ENCODE measurements around the gene JHY. TPM values are rescaled to one million over a fixed set of nuclear protein-coding genes. Genes with fewer than 3 reads are reported as not detected.

JHY gene
- polyA plus RNA-seq, 1 donor: 13.7 TPM

- DNase-seq: no peak
Measured at GRCh38 chr11:122938557-122938956, 56.0 kb downstream of the JHY start.

GRCh38 chr11:122951211-122951610 lies 68.7 kb downstream of the JHY start:
- no peak for DNase-seq

GRCh38 chr11:122954455-122954854 lies 71.9 kb downstream of the JHY start:
- no peak for DNase-seq

GRCh38 chr11:122963961-122964360 lies 81.4 kb downstream of the JHY start:
- DNase-seq: no peak

GRCh38 chr11:122976061-122976733 lies 93.6 kb downstream of the JHY start:
- DNase-seq: no peak

DNA sequence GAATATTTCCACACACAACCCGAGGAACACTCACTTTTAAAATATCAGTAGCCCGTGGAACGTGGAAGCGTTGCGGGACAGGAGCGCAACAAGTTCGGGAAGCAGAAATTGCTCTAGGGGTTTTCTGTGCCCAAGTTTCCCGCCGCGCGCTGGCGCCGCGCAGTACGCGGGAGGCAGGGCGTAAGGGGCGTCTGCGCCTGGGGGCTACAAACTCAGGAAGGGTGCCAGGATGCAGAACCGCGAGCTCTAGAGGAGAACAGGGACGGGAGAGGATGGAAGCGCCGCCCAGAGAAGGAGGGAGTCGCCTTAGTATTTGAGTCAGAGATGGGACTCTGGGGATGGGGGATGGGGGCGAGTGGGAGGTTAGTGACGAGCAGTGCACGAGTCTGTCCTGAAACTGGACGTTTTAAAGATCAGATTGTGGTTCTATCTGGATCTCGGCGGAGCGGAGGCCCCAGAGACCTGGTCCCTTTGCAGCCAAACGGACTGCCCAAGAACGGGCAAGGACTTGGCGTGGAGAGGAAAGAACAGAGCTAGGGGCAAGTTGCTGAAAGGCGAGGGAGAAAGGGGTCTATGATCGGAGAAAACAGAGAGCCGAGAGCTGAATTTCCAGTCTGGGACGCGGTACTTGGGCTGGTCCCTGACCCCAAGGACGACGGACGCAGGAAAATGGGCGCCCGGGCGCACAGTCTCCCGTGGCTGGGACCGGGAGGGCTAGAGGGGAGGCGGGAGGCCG lies 94.3 kb downstream of the JHY start:
- no peak for DNase-seq

DNA sequence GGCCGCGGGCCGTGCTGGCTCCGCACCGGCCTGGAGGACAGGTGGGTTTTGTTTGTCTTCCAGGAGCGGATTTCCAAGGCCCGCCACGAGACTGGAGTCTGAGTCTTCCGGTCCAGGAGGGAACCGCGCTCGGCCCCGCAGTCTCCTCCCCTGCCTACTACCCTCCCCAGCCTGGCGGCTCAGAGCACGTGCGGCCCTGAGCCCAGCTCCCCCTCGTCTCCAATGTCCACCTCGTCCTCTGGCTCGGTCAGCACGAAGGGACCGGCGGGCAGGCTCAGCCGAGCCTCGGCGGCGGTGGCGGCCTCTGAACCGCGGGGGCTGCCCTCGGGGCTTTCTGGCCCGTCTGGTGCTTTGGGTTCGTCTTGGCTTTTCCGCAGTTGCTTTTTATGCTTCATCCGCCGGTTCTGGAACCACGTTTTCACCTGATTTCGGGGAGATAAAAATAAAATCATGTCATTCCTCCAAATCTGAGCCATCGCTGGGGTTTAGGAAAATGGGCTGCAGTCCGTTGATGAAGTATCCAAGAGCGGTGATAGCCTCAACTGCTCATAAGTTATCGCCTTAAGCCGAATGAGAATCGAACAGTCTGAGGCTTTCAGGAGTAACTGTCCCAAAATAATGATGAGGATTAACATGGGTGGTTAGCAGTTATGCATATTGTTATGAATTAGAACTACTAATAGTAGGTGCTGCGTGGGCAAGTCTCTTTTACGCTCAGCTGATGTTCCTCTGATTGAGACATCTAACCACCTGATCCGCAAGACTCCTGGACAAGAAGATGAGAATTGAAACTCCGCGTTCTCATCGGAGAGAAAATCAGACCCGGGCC lies 95.1 kb downstream of the JHY start:
- DNase-seq: no peak

DNA sequence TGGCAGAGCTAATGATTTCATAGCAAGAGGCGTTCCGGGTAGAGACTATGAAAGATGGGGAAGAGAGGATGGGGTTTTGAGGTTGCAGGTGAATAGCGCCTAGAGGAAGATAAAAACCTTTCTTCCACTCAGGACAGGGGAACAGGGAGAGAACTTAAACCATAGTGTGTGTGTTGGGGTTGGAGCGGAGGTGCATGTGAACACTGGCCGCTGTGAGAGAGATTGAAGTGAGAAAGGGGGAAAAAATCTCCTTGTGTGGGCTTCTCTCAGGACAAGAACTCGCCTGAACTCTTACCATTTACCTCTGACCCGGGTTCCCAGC lies 95.7 kb downstream of the JHY start:
- no peak for DNase-seq

- DNase-seq: no peak
Measured at GRCh38 chr11:122979103-122979814, 96.7 kb downstream of the JHY start.

GRCh38 chr11:122979815-122980595 lies 97.4 kb downstream of the JHY start:
- no peak for DNase-seq

- DNase-seq: peak; percentile 79
Measured at GRCh38 chr11:122981388-122982264, 99.1 kb downstream of the JHY start, which contains the start of gene BSX. Gene BSX (minus strand): TSS chr11:122981834. CDS start chr11:122981671, 163 bp downstream.

GRCh38 chr11:122983438-122984185 lies 101.1 kb downstream of the JHY start:
- no peak for DNase-seq

DNA sequence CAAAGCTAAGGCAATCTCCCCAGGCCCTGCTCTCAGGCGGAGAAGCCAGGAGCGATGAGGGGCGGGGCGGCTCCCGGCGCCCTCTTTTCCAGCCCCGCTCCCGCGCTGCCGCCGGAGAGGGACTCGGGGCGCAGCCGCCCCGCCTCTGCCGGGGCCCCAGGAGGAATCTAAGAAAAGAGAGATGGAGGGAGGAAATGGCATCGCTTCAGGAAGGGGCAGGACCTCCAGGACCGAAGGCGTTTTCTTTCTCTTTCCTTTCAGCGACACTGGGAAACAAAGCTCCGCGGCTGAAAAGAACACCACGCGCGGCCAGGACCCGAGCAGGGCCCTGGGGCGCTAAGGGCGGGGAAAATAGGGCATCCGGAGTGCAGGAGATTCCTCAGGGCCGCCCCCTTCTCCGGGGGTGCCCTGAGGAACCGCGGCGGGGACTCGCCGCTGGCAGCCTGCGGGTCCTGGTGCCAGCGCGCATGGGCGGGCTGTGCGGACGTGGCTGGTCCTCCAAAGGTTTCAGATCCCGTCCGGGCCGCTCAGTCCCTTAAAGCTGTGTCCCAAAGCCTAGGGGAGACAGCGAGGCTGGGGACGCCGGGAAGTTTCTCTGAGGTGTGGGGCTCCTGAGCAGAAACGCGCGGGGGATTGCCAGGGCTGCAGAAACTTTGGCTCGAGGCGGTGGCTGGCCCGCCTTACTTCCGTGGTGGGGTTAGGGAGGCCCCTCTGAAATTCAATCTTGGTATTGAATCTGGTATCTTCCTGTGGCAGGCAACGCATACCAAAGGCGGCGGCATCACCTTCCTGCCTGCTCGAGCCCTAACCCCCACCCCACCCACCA lies 101.8 kb downstream of the JHY start:
- DNase-seq: no peak

GRCh38 chr11:122995526-122995925 lies 113.0 kb downstream of the JHY start:
- no peak for DNase-seq

GRCh38 chr11:122998727-122999366 lies 116.3 kb downstream of the JHY start:
- no peak for DNase-seq

- no peak for DNase-seq
Measured at GRCh38 chr11:123000721-123001120, 118.2 kb downstream of the JHY start.

DNA sequence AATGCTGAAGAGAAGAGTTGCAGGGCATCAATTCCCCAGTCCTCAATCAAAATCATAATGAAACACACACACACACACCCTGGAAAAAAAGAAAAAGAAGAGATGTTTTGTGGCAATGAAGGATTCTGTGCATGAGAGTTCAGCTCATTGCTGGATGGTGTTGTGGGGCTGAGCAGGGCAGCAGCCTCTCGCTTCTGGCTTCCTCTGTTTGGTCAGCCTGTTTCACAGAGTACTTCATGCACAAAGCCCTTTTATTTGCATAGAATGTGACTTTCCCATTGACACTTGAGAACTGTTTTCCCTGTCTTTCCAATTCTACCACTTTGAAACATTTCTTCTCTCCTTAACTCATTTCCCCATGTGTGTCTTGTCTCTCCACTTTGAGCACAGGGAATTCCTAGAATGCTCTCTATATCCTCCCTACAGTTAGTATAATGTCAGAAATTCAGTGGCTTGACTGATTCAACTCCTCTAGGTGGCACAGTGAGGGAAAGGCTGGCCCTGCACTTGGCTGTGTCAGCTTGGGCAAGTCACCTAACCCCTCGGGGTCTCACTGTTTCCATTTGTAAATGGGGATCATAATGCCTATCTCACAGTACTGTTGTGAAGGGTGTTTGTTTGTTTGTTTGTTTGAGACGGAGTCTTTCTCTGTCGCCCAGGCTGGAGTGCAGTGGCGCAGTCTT lies 124.4 kb downstream of the JHY start:
- no peak for DNase-seq
